ENCODE results near the gene TOR1A.
"Not testable (repeated sequence)": the region's sequence is repeated elsewhere in the genome, so short reads cannot be mapped to it uniquely, and the experiment has no call there.

The TOR1A gene

GRCh38 chr9:129779560-129780190 is 44.3 kb downstream of the TOR1A start:
- no peak for DNase-seq

DNA sequence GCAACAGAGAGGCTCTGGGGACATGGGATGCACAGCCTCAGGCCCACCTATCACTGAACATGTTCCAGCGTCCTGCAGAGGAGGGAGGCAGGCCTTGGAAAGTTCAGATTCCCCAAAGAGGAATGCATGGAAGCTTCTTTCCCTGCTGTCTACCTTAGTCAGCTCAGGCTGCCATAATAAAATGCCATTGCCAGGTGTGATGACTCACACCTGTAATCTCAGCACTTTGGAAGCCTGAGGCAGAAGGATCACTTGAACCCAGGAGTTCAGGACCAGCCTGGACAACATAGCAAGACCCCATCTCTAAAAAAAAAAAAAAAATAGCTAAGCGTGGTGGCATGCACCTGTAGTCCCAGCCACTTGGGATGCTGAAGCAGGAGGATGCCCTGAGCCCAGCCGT is 45.5 kb downstream of the TOR1A start:
- no peak for DNase-seq

DNA sequence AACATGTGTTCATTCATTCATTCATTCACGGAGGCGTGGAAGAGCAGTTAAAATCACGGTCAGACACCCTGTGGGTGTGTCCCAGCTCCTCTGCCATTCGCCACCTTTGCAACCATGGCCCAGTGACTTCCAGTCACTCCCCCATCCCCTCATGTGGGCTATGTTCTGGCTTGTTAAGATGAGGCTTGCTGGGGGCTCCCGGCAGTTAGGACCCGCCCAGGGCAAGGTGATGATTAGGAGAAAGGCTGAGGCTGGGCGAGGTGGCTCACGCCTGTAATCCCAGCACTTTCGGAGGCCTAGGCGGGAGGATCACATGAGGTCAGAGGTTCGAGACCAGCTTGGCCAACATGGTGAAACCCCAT is 46.2 kb downstream of the TOR1A start:
- no peak for DNase-seq

DNA sequence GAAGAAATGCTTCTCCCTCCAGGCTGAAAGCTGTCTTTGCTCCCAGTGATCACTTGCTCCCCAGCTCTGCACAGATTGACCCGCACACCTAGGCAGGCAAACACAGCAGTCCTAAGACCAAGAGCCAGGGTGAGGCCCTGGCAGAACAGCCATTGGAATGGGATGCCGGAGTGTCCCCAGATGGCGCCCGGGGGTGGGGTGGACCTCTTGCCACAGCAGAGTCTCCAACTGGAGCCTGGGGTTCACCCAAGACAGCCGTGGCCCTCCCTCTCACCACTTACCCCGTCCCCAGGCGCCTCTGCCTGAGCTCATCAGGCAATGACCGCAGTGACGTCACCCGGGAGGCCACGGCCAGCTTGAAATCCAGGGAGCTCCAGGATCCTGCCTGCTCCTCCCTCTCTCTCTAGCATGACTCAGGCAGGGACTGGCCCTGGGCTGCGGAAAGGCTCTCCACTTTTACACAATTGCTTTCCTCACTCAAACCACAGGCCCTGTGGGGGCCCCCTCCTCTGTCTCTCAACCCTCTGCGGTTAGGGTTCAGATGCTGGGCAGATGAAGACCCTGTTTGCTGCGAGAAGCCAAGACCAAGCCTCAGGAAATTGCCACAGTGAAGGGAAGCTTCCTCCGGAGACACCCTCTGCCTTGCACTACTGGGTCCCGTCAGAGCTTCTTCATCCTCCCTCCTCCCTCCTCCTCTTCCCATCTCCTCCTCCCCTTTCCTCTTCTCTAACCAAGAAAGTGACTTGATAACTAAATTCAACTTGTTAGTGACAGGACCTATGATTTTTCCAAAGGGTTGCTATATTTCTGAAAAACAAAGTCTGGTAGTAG is 46.8 kb downstream of the TOR1A start:
- peak; percentile 41 to 56 for DNase-seq

- no peak for DNase-seq
Observed at GRCh38 chr9:129776566-129776937, 47.4 kb downstream of the TOR1A start.

DNA sequence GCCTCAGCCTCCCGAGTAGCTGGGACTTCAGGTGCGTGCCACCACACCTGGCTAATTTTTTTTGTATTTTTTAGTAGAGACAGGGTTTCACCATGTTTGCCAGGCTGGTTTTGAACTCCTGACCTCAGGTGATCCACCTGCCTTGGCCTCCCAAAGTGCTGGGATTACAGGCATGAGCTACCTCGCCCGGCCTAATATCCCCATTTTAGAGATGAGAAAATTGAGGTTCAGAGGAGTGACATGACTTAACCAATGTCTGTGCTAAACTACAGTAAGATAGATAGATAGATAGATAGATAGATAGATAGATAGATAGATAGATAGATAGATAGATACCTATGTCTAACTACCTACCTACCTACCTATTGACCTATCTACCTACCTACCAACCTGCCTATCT is 47.8 kb downstream of the TOR1A start:
- DNase-seq = not testable (repeated sequence)

- DNase-seq = no peak
Observed at GRCh38 chr9:129775448-129775798, 48.5 kb downstream of the TOR1A start.

DNA sequence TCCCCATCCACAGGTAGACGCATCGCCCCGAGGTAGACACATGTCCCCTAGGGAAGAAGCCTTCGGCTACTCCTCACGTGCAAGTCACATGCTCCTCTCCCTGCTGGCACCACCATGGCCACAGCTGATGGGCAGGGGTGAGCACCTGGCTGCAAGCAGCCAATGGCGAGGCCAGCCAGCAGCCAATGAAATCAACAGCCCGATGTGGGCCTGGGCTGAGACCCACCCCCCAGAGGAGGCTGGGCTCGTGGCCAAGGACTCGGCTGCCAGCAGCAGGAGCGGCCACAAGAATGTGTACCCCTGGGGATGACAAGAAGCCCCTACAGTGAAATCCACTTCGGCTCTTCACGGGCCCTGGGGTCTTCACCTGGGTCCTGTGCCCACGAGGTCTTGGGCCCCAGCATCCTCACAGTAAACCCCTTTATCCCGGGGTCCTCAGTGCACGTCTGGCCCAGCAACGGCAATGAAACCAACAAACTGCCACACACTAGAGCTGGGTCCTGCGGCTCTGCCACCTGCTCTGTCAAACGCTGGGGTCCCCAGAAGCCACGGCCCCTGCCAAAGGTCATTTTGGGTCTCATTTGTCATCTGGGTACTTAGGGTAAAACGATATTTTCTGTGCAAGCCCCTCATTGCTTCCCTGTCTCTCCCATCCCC is 49.0 kb downstream of the TOR1A start:
- DNase-seq = no peak

- no peak for DNase-seq
Observed at GRCh38 chr9:129773262-129774048, 50.5 kb downstream of the TOR1A start.

DNA sequence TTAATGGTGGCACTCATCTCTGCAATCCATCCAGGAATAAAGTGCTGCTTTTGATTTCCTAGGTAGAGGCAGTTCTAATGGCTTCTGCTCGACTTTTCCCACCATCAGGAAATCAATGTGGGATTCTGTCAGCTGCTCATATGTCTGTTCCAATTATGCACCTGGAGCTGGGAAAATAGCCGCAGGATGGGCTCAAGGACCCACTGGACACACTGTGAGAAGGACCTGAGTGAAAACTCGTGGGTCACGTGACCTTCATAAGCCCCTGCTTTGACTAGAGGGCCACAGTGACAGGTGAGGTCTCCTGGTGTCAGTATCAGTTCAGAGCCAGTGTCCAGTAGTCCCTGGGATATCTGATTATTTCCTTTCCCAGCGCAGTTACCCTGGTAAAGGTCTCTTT is 53.2 kb downstream of the TOR1A start:
- no peak for DNase-seq

DNA sequence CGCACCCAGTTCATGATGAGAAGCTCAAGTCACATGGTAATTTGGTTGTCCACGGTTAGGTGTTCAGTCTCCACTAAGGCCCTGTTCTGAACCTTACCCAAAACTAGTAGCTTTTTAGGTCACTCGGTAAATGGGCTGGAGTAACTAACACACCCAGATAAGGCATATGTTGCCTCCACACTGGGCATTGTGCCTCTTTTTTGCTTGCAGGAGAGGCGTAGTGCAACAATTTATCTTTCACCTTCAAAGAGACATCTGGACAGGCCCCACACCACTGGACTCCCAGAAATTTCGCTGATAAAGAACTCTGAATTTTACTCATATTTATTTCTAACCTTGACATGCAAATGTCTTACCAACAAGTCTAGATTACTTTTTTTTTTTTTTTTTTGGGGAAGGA is 54.3 kb downstream of the TOR1A start:
- DNase-seq = no peak

GRCh38 chr9:129768486-129768885 is 55.5 kb downstream of the TOR1A start:
- DNase-seq = no peak

- DNase-seq = no peak
Observed at GRCh38 chr9:129765764-129766317, 58.1 kb downstream of the TOR1A start.

- DNase-seq = no peak
Observed at GRCh38 chr9:129762985-129763926, 60.7 kb downstream of the TOR1A start.

Data from stimulated activated CD4-positive, alpha-beta T cell treated with anti-CD3 and anti-CD28 coated beads, Interleukin-2, amount 100 ng/mL, for 48 hours (primary cell).